Measurements from ENCODE around the gene CST1.
A peak's percentile ranks its signal among the peaks of the same experiment; 100 is the strongest.
"Not testable (repeated sequence)": the region's sequence is repeated elsewhere in the genome, so short reads cannot be mapped to it uniquely, and the experiment has no call there.

CST1 gene

DNA sequence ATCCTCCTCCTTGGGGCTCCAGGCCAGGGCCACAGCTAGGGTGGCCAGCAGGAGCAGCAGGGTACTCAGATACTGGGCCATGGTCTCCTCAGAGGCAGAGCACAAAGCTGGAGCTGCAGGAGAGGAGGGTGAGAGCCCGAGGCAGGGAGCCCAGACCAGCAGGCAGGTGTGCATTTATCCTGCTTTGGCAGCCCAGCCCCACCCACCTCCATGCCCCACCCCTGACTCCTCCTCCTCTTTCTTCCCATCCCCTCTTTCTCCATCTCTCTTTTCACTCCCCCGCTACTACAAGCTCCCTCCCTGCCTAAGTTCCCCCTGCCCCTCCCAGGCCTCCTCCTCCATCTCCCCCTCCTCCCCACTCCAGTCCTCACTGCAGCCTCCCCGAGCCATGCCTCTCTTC, at the start of gene CST1:
Gene CST1, minus strand, starts transcription at position 150 of the 400 bp plus-strand sequence. Its CDS starts 69 bp downstream, at position 81.
- DNase-seq, result not testable (repeated sequence)

- not testable (repeated sequence) for DNase-seq
Observed at GRCh38 chr20:23799216-23799847, 48.6 kb upstream of the CST1 start.

DNA sequence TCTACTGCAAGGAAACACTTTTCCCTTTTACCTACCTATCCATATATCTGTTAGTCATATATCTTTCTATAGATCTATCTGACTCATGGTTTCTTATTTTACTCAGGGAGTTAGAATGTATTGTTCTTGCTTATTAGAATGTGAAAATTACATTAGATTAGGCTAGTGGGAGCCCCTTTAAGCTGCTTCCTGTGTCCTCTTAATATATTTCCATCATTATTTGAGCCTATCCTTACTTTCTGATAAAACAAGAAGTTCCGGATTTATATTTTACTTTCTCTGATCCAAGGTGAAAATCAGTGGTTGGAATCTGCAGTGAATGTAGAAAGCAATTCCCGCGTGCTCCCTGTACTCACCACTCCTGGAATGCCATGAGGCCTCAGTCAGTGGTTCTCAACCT, 44.8 kb upstream of the CST1 start:
- no peak for DNase-seq

- no peak for DNase-seq
Observed at GRCh38 chr20:23794841-23795240, 44.1 kb upstream of the CST1 start.

DNA sequence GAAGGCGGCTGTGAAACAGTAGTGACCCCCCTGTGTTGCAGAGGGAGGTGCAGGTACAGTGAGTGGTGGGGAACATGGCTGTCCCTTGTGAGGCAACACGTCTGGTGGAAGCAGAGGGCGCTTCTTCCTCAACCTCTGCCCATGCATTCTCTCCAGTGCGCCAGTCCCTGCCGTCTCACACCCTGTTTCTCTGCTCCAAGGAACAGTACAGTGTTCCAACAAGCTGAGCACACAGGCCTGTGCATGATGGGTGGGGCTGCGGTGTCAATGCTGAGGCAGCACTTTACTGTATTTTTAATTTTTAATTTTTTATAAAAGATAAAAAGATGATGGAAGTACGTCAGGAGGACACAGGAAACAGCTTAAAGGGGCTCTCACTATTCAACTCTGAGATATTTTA, 43.3 kb upstream of the CST1 start:
- DNase-seq, result no peak

- DNase-seq, result no peak
Observed at GRCh38 chr20:23783447-23783846, 32.7 kb upstream of the CST1 start.

GRCh38 chr20:23782366-23782983, 31.7 kb upstream of the CST1 start:
- peak; percentile 14 for DNase-seq

DNA sequence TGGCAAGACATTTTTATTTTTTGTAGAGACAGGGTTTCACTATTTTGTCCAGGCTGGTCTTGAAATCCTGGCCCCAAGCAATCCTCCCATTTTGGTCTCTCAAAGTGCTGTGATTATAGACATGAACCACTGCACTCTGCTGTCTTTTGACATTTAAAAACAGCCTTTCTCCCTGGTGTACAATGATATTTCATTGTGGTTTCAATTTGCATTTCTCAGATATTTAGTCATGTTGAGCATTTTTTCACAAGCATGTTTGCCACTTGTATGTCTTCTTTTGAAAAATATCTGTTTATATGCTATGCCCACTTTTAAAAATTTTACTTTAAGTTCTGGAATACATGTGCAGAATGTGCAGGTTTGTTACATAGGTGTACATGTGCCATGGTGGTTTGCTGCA, 27.9 kb upstream of the CST1 start:
- not testable (repeated sequence) for DNase-seq

GRCh38 chr20:23777380-23777779, 26.6 kb upstream of the CST1 start:
- not testable (repeated sequence) for DNase-seq

DNA sequence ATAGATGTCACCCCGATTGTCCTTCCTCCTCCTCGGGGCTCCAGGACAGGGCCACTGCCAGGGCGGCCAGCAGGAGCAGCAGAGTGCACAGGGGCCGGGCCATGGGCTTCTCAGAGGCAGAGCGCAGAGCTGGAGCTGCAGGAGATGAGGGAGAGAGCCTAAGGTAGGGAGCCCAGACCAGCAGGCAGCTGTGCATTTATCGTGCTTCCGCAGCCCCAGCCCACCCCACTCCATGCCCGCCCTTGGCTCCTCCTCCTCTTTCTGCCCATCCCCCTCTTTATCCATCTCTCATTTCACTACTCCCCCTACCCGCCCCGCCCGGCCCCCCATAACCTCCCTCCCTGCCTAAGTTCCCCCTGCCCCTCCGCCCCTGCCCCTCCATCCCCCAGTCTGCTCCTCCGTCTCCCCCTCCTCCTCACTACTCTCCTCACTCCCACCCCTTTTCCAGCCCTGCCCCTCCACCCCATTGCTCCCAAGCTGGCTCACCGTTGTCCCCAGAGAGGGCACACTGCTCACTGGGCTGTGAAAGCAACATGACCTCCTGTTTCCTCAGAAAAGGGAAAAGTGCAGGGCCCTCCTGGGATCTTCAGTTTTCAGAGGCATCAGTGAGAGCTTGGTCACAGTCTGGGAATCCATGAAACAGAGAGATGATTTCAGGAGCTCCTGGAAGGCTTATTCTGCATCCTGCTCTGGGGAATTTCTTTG, 25.5 kb upstream of the CST1 start:
- no peak for DNase-seq

- no peak for DNase-seq
Observed at GRCh38 chr20:23774081-23774480, 23.3 kb upstream of the CST1 start.

- DNase-seq, result no peak
Observed at GRCh38 chr20:23773579-23773978, 22.8 kb upstream of the CST1 start.

DNA sequence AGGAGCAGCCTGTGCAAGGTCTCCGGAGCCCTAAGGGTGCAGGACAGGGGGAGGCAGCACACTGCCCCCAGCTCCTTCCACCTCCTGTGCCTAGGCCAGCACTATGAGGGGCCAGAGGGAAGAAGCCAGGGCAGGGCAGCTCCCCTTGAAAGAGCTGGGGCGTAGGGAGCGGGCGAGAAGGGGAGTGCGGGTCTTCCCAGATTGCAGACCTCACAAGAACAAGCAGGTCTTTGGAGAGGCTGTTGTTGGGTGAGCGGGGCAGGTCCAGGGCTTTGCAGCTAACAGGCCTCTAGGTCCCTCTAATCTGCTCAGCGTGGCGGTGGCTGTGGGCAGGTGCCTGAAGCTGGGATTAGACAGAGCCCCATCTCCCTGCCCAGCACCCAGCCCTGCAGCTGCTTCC, 22.4 kb upstream of the CST1 start:
- DNase-seq, result no peak

GRCh38 chr20:23772074-23772473, 21.3 kb upstream of the CST1 start:
- no peak for DNase-seq

GRCh38 chr20:23770384-23770783, 19.6 kb upstream of the CST1 start:
- no peak for DNase-seq

DNA sequence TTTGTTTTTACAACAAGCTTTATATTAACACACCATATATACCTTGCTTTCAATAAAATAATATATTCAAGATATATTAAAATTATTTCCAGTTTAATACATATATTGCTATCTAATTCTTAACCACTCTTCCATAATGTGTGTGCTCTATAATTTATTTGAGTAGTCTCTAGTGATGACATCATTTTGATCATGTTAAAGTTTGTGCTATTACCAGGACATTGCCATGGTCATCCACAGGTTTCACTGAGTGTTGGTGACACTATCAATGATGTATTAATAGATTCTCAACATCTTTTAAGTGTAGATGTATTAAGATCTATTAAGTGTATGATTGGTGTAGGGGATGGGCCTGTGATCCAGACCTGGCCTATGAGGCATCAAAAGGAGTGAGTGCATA, 17.8 kb upstream of the CST1 start:
- not testable (repeated sequence) for DNase-seq

GRCh38 chr20:23766531-23766930, 15.8 kb upstream of the CST1 start:
- no peak for DNase-seq

DNA sequence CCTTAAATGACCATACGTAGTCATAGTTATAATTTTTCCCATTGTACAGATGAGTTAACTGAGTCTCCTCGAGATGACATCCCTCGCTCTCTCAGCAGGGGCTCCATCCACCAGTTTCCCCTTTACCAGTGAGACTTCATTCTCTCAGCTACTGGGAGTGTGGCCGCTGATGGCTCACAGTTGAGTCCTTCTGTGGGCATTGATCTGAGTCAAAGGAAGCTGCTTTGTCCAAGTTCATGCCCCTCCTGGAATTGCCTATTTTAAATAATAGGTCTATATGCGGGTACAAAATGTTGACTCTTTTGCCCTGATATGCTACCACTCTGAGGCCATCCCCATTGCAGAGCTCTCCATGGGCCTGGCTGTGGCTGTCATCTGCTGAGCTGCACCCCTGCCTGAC, 14.8 kb upstream of the CST1 start:
- no peak for DNase-seq

DNA sequence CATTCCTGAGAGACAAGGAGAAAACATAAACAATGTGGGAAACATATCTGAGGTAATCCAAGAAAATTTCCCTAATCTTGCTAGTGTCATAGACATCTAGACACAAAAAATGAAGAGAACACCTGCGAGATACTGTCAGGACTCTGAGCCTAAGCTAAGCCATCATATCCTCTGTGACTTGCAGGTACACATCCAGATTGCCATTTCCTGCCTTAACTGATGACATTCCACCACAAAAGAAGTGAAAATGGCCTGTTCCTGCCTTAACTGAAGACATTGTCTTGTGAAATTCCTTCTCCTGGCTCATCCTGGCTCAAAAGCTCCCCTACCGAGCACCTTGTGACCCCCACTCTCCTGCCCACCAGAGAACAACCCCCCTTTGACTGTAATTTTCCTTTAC, 13.9 kb upstream of the CST1 start:
- not testable (repeated sequence) for DNase-seq

DNA sequence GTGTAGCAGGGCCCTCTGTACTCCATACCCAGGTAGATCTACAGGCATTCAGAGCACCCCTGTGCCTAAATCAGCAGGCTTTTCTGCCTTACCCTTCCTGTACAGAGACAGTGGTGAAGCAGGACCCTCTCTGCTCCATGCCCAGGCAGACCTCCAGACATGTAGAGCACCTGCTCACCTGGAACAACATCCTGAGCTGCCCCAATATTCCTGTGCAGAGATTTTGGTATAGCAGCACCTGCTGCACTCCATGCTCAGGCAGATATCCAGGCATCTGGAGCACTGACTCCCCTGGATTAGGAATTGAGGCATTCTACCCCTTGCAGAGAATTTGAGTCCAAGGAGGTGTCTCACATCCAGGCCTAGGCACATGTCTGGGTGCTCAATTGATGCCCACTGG, 12.6 kb upstream of the CST1 start:
- no peak for DNase-seq

GRCh38 chr20:23759306-23759940, 8.7 kb upstream of the CST1 start:
- no peak for DNase-seq

DNA sequence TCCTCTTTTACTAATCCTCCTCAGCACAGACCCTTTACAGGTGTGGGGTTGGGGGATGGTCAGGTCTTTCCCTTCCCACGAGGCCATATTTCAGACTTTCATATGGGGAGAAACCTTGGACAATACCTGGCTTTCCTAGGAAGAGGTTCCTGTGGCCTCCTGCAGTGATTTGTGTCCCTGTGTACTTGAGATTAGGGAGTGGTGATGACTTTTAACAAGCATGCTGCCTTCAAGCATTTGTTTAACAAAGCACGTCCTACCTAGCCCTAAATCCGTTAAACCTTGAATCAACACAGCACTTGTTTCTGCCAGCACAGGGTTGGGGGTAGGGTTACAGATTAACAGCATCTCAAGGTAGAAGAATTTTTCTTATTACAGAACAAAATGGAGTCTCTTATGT, 6.1 kb upstream of the CST1 start:
- not testable (repeated sequence) for DNase-seq

DNA sequence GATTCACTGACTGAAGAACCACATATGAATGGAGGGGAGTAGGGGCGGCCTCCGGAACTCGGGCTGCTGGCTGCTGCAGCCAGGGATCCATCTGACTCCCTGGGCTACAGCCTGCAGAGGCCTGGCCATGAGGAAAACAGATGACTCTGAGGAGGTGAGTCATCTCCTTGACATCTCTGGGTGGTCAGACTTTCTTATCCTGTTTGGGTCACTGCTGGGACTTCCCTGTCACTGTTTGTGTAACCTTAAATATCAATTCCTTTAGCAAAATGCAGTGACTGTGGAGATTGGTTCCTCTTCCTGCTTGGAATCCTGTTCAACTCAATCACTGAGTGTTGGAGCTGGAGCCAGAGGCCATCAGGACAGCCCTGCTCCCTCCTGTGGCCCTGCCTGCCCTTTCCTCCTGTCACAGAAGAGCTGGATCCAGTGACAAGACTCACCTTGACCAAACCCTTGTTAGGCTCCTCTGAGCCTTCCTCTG, 4.4 kb upstream of the CST1 start:
- DNase-seq, result not testable (repeated sequence)

- no peak for DNase-seq
Observed at GRCh38 chr20:23754731-23755130, 4.0 kb upstream of the CST1 start.

Measured in amniotic stem cell (primary cell).